Effector CD8-positive, alpha-beta T cell (primary cell): ENCODE measurements around the gene OVAAL.

Experiments
- DNase-seq: peaks from one replicate; lab custom pipeline; 2025; lab: John Stamatoyannopoulos, UW

Gene OVAAL

DNA sequence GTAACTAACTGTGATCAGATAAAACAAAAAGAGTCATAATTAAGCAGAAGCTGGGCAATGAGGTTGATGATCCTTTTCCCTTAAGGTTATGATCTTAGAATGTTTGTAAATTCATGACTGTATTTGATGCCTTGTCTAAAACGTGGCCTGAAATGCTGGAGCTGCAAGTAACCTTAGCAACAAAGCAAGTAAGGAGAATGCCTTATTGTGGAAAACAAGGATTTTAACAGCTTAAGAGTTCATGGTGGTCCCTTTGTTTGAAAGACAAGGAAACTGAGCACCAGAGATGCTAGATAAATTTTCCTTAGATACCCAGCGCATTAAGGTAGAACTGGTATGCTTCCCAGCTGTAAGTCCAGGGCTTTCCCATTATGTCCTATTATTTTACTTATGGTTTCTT lies 47.4 kb downstream of the OVAAL start:
- DNase-seq, result no peak

DNA sequence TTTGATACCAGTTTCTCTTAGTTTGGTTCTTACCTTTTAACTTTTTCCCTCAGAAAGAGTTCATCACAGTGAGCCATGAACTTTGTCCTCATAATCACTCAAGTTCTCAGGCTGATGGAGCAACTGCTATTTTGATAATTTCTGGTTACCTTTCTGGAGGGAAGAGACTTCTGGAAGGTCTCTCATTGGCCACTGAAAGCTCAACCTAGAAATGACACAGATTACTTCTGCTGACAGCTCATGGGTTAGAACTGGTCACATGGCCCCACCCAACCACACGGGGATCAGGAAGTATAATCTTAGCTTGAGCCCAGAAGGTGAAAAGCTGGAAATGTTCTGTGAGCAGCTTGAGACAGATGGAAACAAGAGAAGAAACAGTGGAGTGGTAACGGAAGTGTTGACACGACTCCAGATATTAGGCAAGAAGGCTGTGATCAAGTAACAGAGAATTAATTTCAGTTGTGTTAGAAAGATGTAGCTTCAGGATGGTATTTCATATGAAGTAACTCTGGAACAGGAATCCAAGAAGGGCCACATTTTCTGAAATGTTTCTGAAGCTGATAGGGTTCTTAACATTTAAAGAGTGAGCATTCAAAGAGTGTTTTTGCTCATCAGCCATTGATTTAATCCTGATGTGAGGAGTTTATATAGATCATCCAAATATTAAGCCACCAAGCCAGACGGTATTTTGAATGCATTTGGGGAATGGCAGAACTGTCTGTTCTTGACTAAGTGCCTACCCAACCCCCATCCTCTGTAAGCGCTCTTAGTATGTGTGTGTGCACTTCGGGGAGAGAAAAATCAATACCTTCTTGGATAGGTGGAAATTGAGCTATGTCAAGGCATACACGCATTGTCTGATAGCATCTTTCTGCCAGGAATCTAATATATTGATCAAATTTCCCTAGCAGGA lies 51.1 kb downstream of the OVAAL start:
- DNase-seq, result no peak

DNA sequence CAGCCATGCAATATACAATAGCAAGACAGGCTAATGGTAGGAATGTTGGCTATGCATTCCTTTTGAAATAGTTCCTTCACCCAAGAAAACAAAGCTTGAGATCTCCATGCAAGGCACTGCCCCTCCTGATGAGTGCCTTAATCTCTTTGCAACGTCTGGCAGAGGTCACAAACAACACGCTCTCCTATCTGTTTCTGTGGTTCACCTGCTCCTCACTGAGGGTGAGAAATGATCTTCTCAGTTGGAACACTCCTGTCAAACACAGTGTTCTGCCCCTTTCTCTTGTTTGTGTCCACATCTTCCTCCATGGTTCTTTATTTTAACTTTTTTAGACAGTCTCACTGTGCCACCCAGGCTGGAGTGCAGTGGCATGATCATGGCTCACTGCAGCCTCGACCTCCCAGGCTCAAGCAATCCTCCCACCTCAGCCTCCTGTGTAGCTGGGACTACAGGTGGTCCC lies 51.8 kb downstream of the OVAAL start:
- no peak for DNase-seq

DNA sequence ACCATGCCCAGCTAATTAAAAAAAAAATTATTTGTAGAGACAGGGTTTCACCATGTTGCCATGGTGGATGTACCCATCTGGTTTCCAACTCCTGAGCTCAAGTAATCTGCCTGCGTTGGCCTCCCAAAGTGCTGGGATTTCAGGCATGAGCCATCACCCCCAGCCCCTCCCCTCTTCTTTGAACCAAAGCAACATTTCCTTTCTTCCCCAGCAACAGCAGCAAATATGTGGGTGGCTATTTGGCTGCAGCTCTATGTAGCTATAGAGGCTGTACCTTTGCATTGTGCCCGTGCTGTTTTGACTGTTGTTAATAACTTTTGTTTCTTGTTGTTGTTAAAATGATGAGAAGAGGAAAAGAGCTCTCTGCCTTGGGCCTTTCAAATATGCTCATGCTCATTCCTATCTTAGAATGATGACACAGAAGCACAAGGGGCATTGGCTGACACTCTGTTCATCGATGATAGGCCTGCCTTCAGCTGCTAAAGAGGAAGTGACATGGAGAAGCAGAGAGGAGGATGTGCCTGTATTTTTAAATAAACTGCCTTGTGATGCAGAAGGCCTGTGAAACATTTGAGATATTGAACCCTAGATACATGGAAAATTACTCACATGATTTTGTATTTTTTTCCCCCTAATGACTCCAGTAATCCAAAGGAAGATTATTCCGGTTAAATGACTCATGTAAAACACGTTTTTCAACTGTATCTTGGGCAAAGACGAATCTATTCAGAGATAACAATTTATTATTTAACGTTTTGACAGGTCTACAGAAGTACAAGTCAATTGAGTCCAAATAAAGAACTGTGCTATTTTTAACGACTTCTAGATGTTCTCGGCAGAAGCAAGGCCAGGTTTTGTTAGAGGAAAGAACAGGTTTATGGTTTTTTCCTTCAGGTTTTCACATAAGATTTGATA lies 52.5 kb downstream of the OVAAL start:
- DNase-seq, result no peak

DNA sequence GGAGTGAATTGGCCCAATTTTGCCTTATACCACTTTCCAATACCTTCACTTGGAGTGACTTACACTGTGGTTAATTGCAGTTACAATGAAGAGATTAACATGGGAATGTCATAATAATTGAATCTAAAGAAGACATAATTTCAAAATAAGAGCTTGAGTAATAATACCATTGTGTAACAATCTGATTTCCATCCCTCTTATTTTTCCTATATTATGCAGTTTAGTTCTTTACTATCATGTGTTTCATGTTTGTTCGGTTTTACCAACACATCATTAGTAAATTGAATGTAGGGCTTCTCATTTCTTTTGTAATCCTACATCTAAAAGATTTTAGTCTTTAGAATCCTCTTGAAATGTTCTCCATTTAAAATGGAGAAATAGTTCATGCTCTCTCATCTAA lies 53.9 kb downstream of the OVAAL start:
- no peak for DNase-seq

DNA sequence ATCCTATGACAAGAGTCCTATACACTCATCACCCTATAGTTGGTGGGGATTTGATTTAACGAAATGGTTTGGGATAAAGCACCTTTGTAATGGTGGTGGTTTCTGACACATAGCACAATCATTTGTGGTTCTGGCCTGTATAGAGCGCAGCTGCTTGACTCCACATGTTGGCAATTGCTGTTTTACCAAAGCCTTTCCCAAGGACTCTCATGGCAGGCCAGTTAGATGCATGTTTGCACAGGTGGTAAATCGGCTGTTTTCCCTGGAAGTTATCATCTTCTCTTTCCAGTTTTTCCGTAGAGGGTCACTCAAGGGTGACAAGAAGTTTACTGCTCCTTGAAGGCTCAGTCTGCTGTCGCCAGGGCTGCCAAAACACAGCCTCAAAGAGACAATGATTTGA lies 56.0 kb downstream of the OVAAL start:
- DNase-seq, result no peak

DNA sequence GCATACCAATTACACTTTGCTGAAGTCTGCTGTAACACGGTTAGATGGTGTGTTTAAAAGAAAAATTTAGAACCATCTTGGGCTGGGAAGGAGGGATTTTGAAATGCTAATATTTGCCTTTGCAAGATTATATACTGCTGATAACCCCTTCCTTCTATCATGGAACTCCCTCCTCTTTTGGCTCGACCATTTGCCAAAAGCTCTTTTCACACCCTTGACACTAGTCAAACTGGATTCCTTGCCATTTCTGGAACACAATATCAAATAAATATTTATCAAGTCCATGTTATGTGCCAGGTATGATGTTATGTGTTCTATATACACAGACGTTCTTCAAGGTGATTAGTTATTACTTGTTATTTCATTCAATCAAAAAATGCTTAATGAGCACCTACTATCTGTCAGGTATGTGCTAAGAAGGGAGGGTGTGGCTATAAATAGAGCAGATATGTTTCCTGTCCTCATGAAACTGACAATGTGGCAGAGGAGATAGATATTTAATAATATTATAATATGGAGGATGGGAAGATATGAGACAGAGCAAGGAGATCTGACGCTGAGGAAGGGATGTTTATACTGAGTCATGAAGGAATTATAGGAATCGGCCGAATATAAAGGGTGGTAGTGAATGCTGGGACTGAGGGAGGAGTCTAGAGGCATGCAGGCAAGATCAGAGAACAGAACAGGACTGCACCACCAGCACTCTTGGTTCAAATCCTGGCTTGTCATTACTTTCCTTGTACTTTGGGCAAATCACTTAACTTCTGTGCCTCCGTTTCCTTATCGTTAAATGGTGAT lies 56.9 kb downstream of the OVAAL start:
- DNase-seq, result no peak
